HEK293T (cell line): Measurements from ENCODE around the gene RAB31.

Source experiments
- CTCF ChIA-PET: fragments of 350-600 bp; formaldehyde crosslinking; extraction: SDS; loops from one replicate; lab custom pipeline; 2021; ENCODE audit warnings: antibody characterized with exemption, inconsistent platforms; lab: Yijun Ruan, JAX
- POLR2A ChIA-PET: fragments of 350-600 bp; formaldehyde crosslinking; extraction: SDS; loops from one replicate; lab custom pipeline; 2020; ENCODE audit warnings: antibody characterized with exemption, inconsistent platforms; lab: Yijun Ruan, JAX
- DNase-seq: peaks from one replicate; pipeline ENCODE4 v3.0.0; 2012; ENCODE audit warnings: mixed read lengths; ENCODE audit errors: extremely low spot score
- ARNT ChIP-seq: fragments of 450-650 bp; IDR thresholded peaks from 2 replicates; pipeline ENCODE4 v1.6.1; 2017; ENCODE audit warnings: mild to moderate bottlenecking
- BHLHE40 ChIP-seq: fragments of 450-650 bp; IDR thresholded peaks from 2 replicates; pipeline ENCODE4 v1.6.1; 2016; ENCODE audit warnings: mild to moderate bottlenecking, moderate library complexity, borderline replicate concordance
- CTBP1 ChIP-seq: fragments of 450-650 bp; IDR thresholded peaks from 2 replicates; pipeline ENCODE4 v1.6.1; 2016; ENCODE audit warnings: borderline replicate concordance
- ELF4 ChIP-seq: fragments of 450-650 bp; IDR thresholded peaks from 2 replicates; pipeline ENCODE4 v1.6.1; 2017; ENCODE audit warnings: antibody characterized with exemption
- FOXA1 ChIP-seq: fragments of 450-650 bp; IDR thresholded peaks from 2 replicates; pipeline ENCODE4 v1.6.1; 2016; ENCODE audit warnings: mild to moderate bottlenecking
- FOXK2 ChIP-seq: fragments of 450-650 bp; IDR thresholded peaks from 2 replicates; pipeline ENCODE4 v1.6.1; 2016; ENCODE audit warnings: mild to moderate bottlenecking
- FOXM1 ChIP-seq: fragments of 450-650 bp; IDR thresholded peaks from 2 replicates; pipeline ENCODE4 v1.6.1; 2017; ENCODE audit warnings: mild to moderate bottlenecking, borderline replicate concordance
- HDGF ChIP-seq: fragments of 450-650 bp; IDR thresholded peaks from 2 replicates; pipeline ENCODE4 v1.6.1; 2017; ENCODE audit warnings: antibody characterized with exemption, borderline replicate concordance
- L3MBTL2 ChIP-seq: fragments of 450-650 bp; conservative IDR thresholded peaks from 2 replicates; pipeline ENCODE4 v1.6.1; 2016; ENCODE audit warnings: mild to moderate bottlenecking
- LEF1 ChIP-seq: fragments of 450-650 bp; IDR thresholded peaks from 2 replicates; pipeline ENCODE4 v1.6.1; 2017; ENCODE audit warnings: mild to moderate bottlenecking, borderline replicate concordance
- NFRKB ChIP-seq: fragments of 450-650 bp; IDR thresholded peaks from 2 replicates; pipeline ENCODE4 v1.6.1; 2016; ENCODE audit warnings: mild to moderate bottlenecking, moderate library complexity
- SP1 ChIP-seq: fragments of 450-650 bp; IDR thresholded peaks from 2 replicates; pipeline ENCODE4 v1.6.1; 2017
- SUZ12 ChIP-seq: fragments of 450-650 bp; IDR thresholded peaks from 2 replicates; pipeline ENCODE4 v1.6.1; 2016; ENCODE audit warnings: mild to moderate bottlenecking
- TARDBP ChIP-seq: fragments of 450-650 bp; IDR thresholded peaks from 2 replicates; pipeline ENCODE4 v1.6.1; 2016
- ZNF384 ChIP-seq: fragments of 450-650 bp; IDR thresholded peaks from 2 replicates; pipeline ENCODE4 v1.6.1; 2016
- TF ChIP-seq, protein P1 (sequence below): fragments of 450-650 bp; IDR thresholded peaks from 2 replicates; pipeline ENCODE4 v1.6.1; 2016

RAB31 gene

DNA sequence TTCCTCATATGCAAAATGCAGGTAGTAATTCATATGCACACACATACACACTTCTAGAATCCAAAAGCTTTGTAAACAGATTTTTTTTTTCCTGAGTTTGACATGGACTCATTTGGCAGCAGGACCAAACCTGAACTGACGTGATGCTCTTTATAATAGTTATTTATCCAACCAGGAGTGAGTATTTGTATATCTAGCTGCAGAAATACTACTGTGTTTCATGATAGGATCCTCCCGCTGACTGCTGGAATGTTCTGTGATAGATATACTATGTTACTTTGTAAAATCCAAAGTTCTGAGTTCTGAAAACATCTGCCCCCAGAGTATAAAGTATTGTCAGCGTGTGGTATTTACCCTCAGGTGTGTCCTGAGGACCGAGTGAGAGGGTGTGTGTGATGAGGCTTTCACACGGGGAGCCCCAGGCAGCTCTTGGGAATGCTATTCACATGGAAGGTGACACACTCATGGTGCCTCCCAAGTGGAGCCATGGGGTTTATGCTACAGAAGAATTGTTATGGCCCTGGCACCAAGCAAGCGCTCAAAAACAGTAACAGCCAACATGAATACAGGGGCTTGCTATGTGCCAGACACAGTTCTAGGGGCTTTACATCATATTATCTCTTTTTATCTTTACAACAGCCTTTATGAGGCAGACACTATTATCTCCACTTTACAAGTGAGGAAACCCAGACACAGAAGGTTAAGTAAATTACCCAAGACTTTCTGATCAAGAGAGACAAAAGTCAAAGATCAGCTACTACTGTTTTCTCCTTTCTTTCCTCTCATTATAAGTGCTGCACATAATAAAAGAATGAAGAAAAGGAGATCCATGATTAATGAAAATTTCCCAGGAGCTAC is 161.0 kb downstream of the RAB31 start:
- POLR2A ChIA-PET: interaction anchor here (0.9 to 1.8 kb wide), 2 partner anchors 8 to 44 kb away, joined by 3 to 5 read pairs; partner anchors contain the start of gene VAPA
- no peak for DNase-seq
- CTCF ChIA-PET: no interaction called here
- no peak for TF ChIP-seq FOXK2
- TF ChIP-seq ZNF384: no peak
- TF ChIP-seq SUZ12: no peak
- TF ChIP-seq LEF1: no peak
- TF ChIP-seq, protein P1, sequence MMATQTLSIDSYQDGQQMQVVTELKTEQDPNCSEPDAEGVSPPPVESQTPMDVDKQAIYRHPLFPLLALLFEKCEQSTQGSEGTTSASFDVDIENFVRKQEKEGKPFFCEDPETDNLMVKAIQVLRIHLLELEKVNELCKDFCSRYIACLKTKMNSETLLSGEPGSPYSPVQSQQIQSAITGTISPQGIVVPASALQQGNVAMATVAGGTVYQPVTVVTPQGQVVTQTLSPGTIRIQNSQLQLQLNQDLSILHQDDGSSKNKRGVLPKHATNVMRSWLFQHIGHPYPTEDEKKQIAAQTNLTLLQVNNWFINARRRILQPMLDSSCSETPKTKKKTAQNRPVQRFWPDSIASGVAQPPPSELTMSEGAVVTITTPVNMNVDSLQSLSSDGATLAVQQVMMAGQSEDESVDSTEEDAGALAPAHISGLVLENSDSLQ: no peak

DNA sequence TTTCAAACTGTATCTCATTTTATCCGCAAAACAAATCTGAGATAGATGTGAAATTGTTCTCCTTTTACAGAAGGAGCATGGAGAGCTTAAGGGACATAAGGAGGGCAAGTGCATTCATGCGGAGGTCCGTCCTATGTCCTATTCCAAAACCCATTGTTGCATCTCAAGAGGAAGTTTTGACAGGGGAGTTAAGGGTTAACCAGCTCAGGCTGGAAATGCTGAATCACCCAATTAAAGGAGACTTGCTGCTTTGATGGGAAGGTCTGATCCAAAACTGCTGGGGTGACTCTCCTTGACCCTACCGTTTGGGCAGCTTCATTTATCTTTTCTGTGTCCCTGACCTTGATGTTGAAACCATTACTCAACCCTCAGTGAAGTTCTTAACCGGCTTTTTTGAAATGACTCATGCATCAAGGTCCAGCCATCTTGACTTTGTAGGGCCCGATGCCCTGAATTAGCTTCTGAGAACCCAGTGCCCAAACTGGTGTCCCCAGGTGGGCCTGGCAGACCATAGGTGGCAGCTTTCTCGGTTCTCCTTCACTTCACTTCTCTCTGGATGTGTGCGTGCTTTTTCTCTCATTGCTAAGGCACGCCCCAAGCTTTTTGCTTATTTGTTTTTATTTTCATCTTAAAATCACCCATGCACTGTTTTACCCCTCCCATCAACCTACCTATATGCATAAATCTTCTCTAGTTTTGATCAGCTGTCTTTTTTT is 161.8 kb downstream of the RAB31 start:
- POLR2A ChIA-PET: interaction anchor here (0.9 to 1.8 kb wide), 3 partner anchors 9 to 45 kb away, joined by 3 to 5 read pairs (median 3); partner anchors contain the start of gene VAPA
- peak; percentile 15 for DNase-seq
- CTCF ChIA-PET: interaction anchor here (0.8 kb wide), 1 partner anchor 39 kb away, joined by 3 read pairs; no protein-coding TSS in a partner anchor
- TF ChIP-seq ZNF384 (no peak), L3MBTL2 (no peak), LEF1 (no peak), TARDBP (no peak), SUZ12 (no peak), FOXM1 (no peak), BHLHE40 (no peak), NFRKB (no peak), ARNT (no peak), ELF4 (no peak), SP1 (no peak), HDGF (no peak), FOXK2 (no peak), CTBP1 (no peak), FOXA1 (no peak)
- TF ChIP-seq, protein P1: no peak

DNA sequence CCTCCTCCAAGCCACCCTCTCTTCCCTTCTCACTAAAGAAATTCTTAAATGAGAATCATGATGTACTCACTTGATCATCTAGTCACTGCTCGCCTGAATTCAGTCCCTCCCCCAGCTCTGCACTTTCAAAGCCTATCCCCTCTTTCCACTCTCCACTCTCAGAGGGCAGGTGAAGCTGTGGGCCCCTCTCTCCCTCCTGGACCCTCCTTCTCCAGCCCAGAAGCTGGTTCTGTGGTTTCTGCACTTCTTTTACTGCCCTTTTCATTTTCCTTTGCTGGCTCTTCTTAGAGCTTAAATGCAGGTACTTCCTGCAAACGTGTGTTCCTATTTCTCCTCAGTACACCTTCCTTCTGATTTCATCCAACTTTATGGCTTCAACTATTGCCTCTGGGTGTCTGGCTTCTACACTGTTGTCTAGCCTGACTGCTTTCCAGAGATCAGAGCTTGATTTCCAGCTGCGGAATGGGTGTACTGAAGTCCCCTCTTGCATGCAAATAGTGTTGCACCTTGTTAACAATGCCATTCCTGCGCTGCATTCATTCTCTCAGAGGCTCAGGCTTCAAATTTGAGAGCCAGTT is 162.4 kb downstream of the RAB31 start:
- CTCF ChIA-PET: interaction anchor here (0.8 kb wide), 1 partner anchor 39 kb away, joined by 3 read pairs; no protein-coding TSS in a partner anchor
- POLR2A ChIA-PET: interaction anchor here (0.9 to 1.0 kb wide), 2 partner anchors 43 to 45 kb away, joined by 3 to 6 read pairs; partner anchors contain the start of gene VAPA
- no peak for TF ChIP-seq BHLHE40
- TF ChIP-seq FOXA1: no peak
- no peak for TF ChIP-seq HDGF
- TF ChIP-seq, protein P1: no peak
- no peak for TF ChIP-seq TARDBP
- no peak for TF ChIP-seq SUZ12
- TF ChIP-seq LEF1: no peak
- no peak for TF ChIP-seq SP1
- no peak for TF ChIP-seq ZNF384
- TF ChIP-seq CTBP1: no peak
- TF ChIP-seq ELF4: no peak
- TF ChIP-seq L3MBTL2: no peak
- TF ChIP-seq FOXK2: no peak
- no peak for DNase-seq

DNA sequence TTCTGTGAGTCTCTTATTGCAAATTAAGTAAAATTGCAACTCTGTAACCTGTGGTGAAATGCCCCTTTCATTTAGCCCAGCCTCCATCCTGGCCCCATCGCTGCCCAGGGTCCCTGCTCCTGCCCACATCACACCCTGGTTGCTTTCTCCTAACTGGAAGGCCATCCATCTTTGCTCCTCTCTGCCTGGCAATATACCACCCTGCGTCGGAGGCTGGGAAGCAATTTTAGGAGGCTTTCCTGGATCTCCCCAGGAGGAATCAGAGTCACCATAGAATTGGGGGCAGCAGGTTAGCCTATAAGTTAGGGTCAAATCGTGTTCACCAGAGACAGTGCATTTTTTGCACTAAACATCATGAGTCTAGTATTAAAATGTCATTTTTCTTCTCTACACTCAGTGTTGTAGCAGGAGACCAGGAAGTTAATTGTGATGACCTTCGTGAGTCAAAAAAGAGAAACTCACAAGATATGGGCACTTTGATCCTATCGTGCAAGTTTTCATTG is 163.2 kb downstream of the RAB31 start:
- CTCF ChIA-PET: no interaction called here
- POLR2A ChIA-PET: interaction anchor here (0.9 kb wide), 1 partner anchor 42 kb away, joined by 6 read pairs; the partner anchor contains the start of gene VAPA
- no peak for TF ChIP-seq LEF1
- TF ChIP-seq CTBP1: no peak
- TF ChIP-seq BHLHE40: no peak
- TF ChIP-seq HDGF: no peak
- no peak for TF ChIP-seq ELF4
- TF ChIP-seq ARNT: no peak
- no peak for TF ChIP-seq SP1
- TF ChIP-seq FOXK2: no peak
- no peak for TF ChIP-seq FOXM1
- TF ChIP-seq, protein P1: no peak
- no peak for TF ChIP-seq NFRKB
- TF ChIP-seq SUZ12: no peak
- TF ChIP-seq TARDBP: no peak
- no peak for TF ChIP-seq FOXA1
- no peak for TF ChIP-seq L3MBTL2
- no peak for TF ChIP-seq ZNF384
- DNase-seq: no peak
